ENCODE data around the gene HOXC5.
A peak's percentile ranks its signal among the peaks of the same experiment; 100 is the strongest.

The HOXC5 gene

DNA sequence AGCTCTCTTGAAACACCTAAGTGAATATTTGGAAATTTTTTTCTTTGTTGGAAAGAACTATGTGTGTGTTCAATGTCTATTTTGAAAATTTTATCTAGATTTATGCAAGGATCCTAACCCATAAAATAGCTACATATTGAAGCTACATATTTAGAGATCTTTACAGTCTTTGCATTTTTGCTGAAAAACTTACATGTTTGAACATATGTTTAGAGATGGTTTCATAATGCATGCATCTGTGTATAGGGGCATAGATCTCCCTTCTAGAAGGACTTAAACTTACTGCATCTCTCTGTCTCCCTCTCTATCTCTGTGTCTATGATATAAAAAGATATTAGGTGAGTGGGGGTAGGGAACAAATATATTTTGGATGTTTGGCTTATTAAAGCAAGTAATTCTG is 12.6 kb downstream of the HOXC5 start:
- no peak for DNase-seq

DNA sequence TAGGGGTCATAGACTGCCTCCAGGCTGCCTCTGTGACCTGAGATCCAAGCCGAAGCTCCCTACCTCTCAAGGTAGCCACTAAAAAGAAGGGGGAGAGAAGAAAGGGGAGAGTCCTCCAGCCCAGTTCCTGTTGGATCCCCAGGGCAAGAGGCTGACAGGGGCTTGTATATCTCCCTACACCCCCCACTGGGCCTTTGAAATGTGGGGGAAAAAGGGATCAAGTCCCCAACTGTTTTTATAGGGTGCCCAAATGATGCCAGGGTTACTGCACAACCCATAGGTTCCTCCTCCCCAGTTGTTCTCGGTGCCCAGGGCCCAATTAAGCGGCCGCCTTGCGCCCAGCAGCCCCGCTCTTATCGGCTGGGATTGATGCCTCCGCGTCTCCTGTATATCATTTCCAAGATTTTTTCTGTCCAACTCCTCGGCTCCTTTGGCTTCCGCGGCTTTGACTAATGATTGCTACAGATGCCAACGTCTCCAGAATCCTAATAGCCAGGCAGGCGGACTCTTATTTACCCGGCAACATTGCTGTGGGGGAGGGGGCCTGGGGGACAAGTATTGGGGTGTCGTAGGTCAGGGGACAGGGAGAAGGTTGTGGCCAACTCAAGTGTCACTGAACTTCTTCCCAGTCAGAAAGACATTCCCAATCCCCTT is 13.1 kb downstream of the HOXC5 start:
- DNase-seq = no peak

DNA sequence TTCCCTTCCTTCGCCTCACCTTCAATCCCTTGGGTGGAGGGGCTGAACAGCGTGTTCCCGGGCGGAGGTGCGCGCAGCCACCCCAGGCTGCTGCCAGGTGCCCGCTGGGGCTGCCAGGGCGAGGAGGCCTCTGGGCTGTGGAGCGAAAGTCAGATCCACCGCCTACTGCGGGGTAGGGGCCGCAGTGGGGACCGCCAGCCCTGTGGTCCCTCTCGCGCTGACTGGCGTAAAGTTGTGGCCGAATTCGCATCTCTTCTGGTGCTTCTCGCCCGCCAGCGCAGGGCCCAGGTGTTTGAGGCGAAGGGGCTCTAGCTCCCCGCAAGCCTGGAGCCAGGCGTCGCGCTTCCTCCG is 13.9 kb downstream of the HOXC5 start:
- no peak for DNase-seq

DNA sequence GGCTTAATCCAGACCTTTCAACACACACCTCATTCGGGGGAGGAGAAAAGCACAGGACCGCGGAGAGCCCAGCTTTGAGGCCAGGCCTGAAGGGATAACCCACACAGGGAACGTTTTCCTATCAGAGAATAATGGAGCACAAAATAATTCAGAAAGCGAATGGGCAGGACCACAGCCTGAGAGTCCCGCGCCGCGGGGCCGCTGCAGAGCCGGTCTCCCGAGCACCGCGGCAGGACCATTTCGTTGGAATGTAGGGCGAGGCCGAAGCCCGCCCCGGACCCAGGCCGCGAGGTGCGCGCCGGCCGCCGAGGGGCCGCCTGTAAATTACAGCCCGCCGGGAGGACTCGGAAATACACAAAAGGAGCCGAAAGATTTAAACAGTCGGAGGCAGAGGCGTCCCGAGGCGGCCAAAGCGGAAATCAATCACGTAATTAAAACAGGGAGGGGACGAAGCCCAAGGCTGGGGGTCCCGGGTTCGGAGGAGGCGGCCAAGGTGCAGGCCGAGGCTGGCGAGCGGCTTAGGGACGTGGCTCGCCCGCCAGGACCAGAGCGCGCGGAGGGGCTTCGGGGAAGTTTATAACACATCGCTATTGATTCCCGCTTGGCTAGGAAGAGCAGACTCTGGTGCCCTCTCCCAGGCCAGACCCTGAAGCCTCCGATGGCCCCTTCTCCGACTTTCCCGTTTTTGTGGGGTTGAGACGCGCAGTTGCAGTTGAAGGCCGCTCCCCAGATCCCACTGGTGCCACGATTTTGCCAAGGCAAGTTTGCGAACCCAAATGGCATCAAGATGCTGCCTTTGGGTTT is 14.5 kb downstream of the HOXC5 start:
- no peak for DNase-seq

DNA sequence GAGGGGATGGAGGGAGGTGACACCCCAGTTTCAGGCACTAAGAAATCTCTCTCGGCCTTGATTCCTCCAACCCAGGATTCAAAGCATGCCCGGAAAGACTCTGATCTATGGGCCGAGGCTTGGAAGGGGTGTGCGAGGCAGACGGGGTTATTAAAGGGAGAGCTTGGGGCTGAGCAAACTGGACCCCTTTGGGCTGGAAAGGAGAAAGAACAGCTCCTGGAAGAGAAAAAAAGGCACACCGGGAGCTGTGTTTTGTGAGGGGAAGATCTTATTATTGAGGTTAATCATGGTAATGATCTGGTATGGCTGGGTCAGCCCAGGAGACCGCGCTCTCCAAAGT is 15.1 kb downstream of the HOXC5 start:
- DNase-seq = no peak

DNA sequence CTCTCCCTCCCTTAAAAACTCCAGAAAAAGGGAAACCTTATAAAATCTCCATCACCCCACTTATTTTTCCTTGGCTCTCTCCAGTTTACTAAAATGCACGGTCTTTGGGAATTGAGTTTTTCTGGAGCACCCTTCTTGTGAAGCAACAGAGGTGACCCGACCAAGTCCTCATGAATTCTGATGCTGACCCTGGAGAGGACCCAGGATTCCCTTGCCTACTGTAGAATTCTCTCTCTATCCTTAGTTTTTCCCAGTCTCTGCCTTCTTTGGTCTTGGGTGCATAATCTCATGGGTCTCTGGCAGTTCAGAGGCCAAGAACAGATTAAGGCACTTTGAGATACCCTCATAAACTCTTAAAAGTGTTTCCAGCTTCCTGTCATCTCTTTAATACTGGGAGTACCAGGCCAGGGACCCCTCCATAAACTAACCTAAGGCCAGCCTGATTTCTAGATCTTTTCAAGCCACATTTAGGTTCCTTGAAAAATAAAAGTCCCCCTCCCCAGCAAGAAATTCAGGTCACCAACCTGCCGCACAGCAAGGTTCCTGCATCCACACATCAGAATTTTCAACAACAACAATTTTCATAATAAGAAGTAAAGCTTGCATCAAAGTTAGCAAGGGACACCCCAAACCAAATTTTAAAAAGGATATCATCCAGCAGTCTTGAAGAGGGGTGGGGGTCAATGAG is 15.7 kb downstream of the HOXC5 start:
- DNase-seq = no peak

DNA sequence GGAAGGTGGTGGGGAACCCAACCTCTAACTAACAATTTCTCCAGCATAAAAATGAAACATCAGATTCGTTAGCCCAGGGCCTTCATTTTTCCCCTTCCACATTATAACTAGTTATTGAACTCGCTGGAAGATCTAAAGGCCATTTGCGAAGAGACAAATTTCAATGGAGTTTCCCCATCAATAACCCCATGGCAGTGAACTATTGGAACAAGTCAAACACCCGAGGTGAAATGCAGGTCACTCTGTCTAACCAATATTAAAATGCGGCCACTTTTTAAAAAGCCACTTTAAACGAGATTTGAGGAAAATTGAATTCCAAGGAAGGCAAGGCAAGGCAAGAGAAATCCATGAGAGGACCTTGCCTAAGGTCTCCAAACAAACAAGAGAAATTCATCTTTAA is 16.3 kb downstream of the HOXC5 start:
- DNase-seq = no peak

DNA sequence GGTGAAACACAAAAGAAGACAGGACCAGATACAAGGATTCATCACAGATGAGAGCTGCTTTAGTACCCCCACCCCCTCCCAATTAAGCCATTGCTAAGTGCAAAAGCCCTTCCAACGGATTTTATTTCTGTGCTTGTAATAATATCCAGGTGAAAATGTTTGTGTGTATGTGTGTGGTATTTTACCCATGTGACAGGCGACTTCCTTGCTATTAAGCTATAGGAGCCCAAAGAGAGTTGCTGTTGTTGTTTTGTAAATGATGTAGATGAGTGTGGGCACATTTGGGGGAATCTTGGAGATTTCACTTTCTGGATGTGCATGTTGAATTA is 17.6 kb downstream of the HOXC5 start:
- DNase-seq = no peak

DNA sequence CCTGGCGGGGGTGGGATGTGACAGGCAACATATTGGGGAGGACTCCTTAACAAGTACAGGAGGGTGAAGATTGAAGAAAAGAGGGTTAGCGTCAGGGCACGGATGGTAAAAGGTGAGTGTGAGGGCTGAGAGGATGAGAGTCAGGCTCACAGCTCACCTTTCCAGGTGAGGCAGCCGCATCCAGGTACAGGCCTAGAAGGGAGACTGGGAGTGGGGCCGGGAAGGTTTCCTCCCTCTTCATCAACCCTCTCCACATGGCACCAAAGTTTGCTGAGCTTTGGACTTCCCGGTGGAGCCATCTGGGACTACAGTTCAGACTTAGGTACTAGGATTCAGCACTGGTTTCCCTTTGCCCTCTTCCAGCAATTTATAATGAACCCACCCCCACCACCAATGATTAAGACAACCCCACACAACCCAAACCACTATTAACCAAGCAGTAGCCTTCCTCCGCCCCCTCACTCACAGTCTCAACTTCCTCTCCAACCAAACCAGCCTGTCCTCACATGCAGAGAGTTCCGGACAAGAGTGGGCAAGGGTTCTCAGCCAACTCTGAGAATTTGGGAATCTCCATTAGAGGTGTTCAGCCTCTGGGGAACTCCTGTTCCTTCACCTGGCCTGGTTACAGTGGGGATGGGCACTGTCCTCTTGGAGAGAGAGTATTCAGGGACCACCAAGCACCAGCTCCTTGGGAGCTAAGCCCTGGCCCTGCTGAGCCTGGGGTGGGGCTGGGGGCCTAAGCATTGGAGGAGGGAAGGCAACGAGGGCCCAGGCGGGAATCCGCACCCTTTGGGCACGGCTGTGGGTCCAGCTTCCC is 18.4 kb downstream of the HOXC5 start:
- DNase-seq = no peak

DNA sequence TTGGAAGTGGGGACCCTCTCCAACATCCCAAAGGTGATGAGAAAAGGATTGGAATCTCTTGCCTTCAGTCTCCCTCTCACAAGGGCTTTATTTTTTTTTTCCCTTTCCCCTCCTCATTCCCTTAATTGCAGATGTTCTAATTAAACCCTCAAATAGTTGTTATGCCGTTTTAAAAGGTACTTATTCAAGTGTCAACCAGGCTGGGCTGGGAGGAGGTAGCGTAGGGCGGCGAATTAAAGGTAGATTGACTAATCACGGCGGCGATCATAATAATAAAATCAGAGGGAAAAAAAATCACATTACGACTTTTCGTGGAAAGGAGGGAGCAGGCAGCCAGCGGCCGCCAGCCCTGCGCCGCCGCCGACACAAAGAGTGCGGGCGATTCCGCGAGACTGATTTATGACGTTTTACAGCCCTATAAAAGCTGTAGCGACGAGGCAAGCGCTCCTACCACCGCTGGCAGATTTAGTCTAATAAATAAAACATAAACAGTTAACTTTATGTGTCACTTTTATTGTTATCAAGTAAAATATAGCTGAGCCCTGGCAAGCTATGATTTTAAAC is 19.1 kb downstream of the HOXC5 start:
- DNase-seq = no peak

DNA sequence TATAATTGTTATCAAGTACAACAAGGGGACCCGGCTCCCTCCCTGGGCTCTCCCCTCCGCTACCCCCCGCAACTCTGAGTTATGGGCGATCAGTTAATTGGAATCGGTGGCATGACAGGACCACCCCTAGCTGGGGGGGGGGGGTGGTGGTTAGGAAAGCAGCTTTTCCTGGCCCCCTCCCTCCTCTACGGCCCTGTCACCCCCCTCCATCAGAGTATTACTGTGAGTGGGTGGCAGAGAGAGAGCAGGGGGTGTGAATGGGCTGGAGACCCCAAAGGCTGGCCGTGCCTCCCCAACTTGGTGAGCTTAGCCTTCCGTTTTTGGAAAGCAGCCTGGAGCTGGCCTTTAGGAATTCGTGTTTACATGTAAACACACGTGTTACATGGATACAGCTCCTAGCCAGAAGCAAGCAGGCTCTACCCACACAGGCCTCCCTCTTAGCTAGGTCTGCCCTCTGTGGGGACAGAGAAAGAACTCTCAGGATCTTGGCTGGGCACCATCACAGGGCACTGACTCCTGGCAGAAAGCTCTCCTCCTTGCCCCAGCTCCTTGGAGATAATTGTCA is 19.7 kb downstream of the HOXC5 start:
- DNase-seq = peak in 1 of 58 donors; percentile 3

DNA sequence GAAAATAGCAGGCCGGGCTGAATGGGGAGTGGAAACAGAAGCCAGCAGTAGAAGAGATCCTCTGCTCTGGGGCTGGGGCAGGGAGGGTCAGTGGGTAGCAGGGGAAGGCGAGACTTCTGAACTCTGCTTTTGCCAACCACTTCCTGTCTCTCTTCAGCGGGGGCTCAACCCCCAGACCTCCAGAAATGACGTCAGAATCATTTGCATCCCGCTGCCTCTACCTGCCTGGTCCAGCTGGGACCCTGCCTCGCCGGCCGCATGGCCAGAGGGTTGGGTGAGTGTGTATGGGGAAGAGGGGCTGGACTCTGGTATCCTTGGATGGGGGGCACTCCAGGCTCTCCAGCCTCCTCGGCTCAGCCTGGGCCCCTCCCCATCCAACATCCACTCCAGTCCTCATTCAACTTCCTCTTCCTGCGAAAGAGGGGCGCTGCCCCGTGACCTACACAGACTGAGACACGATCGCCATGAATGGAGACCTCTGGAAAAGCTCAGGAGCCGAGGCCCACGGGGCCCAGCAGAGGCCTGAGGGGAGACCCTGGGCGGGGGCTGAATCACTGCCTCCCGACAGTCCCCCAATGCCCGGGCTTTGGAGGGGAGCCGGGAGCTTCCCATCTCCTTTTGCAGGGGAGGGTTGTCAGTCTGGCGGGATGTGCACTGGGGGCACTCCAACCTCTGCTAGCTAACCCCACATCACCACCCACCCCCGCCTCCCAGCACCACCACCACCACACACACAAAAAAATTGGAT is 20.3 kb downstream of the HOXC5 start:
- peak in 3 of 58 donors; percentile 4 to 9 (median 6) for DNase-seq

DNA sequence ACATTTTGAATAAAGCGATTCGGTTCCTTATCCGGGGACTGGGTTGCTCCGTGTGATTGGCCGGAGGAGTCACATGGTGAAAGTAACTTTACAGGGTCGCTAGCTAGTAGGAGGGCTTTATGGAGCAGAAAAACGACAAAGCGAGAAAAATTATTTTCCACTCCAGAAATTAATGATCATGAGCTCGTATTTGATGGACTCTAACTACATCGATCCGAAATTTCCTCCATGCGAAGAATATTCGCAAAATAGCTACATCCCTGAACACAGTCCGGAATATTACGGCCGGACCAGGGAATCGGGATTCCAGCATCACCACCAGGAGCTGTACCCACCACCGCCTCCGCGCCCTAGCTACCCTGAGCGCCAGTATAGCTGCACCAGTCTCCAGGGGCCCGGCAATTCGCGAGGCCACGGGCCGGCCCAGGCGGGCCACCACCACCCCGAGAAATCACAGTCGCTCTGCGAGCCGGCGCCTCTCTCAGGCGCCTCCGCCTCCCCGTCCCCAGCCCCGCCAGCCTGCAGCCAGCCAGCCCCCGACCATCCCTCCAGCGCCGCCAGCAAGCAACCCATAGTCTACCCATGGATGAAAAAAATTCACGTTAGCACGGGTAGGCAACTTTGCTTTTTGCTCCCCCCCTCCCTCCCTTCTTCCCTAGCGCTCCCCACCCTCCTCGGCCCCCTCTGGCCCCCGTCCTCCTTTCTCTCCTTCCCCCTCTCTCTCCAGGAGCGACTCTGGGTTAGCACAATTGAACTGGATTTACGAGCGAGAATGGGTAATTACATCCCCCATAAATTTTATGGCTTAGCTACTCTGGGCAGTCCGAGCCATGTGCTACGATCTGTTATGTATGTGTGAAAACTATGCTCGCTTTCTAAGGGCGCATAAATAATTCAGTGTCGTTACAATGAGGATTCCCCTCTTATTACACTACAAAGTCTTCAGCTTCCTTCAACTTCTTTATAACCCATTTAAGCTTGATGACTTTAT is 21.2 kb downstream of the HOXC5 start, which contains the start of gene HOXC4:
Gene HOXC4, plus strand, starts transcription at position 85 of the 991 bp plus-strand sequence. Its CDS starts 88 bp downstream, at position 173.
- DNase-seq = peak in 1 of 58 donors; percentile 9

DNA sequence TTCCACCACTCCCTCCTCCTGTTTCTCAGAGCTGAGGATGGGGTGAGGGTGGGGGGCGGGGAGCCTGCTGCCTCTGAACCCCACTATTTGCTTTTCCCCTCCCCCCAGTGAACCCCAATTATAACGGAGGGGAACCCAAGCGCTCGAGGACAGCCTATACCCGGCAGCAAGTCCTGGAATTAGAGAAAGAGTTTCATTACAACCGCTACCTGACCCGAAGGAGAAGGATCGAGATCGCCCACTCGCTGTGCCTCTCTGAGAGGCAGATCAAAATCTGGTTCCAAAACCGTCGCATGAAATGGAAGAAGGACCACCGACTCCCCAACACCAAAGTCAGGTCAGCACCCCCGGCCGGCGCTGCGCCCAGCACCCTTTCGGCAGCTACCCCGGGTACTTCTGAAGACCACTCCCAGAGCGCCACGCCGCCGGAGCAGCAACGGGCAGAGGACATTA is 21.9 kb downstream of the HOXC5 start:
- DNase-seq = no peak

DNA sequence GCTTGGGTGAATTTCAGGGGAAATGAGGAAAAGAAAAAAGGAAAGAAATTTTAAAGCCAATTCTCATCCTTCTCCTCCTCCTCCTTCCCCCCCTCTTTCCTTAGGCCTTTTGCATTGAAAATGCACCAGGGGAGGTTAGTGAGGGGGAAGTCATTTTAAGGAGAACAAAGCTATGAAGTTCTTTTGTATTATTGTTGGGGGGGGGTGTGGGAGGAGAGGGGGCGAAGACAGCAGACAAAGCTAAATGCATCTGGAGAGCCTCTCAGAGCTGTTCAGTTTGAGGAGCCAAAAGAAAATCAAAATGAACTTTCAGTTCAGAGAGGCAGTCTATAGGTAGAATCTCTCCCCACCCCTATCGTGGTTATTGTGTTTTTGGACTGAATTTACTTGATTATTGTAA is 22.7 kb downstream of the HOXC5 start:
- no peak for DNase-seq

DNA sequence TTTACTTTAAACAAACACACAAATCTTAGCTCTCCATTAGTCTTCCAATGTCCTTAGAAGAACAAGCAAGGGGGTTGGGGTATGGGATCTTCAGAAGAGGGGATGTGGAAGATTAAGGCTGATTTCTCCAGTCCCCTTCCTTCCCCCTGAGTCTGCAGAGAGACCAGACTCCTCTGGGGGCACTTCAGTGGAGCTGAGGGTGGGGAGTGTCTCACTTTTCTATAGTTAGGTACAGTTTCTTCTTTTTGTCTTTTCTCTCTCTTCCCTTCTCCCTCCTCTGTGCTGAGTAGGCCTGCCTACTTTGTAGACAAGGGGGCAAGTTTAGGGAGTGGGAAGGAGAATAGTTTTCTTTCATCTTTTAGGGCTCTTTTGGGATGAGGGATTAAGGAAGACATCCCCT is 23.3 kb downstream of the HOXC5 start:
- DNase-seq = no peak

DNA sequence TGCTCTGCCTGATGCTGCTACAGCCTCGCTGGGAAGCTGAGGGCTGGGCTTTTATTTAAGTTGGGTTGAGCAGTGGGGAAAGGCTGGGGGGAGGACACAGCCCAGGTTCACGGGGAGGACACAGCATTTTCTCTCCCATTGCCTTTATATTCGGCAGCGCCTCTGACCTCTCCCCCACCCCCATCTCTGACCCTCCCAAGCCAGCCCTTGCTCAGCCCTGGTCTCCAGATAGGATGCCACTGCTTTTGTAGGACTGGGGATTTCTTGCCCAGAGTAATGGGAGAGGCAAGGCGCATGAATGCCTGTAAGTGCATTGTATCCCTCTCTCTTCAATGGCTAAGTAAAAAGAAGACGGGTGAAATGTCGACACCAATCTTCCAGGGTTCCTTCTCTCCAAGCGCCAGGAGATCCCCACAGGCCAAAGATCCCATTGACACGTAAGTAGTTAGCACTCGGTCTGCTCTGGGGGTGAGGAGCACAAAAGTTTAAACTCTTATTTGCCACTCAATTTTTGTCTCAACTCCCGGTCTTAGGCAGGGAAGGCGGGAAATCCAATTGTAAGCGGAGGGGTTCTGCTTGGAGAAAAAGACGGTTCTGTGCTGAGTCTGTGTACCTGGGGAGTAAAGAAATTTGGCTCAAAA is 25.4 kb downstream of the HOXC5 start:
- DNase-seq = no peak

DNA sequence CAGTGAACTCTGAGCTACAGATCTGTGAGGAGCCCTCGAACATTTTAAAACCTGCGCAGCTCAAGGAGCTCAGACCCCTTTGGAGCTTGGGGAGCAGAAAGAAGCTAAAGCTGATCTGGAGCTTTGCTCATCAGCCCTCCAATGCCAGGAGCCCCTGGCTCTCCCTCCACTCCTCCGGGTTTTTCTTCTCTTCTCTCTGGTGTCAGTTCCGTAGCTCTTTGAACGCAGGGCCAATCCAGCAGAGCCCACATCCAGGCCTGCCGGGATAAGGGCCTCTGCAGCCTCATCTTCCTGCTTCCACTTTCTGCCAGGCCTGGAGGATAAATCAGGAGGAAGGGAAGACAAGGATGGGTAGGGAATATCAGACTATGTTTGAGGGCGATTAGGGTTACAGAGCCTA is 26.8 kb downstream of the HOXC5 start:
- no peak for DNase-seq
